Calu3 (cell line): ENCODE results near the gene CCDC93. TPM values are rescaled to one million over a fixed set of nuclear protein-coding genes. Genes with fewer than 3 reads are reported as not detected.

Experiments used
- BruUV-seq: library from RNA; stranded (reverse); fragments of 400-500 nt; replicated peaks from 2 replicates; lab custom pipeline; 2021; lab: Mats Ljungman, UMichigan
- CTCF ChIA-PET: fragments of 300-600 bp; sonication (Branson Sonifier 250); formaldehyde crosslinking; loops from one replicate; lab custom pipeline; 2022; ENCODE audit warnings: antibody characterized with exemption; lab: Charles Lee
- DNase-seq: peaks from one replicate; pipeline ENCODE4 v3.0.0; 2022
- H3K27ac Mint-ChIP-seq: one replicate; pipeline ENCODE4 v1.8.0; 2022; ENCODE audit warnings: mixed read lengths; ENCODE audit not compliant: unreplicated experiment
- H3K27me3 Mint-ChIP-seq: one replicate; pipeline ENCODE4 v1.8.0; 2022; ENCODE audit warnings: mixed read lengths; ENCODE audit not compliant: unreplicated experiment
- H3K36me3 Mint-ChIP-seq: one replicate; pipeline ENCODE4 v1.8.0; 2022; ENCODE audit warnings: mild to moderate bottlenecking, moderate library complexity, mixed read lengths; ENCODE audit not compliant: insufficient read depth, unreplicated experiment
- H3K4me1 Mint-ChIP-seq: one replicate; pipeline ENCODE4 v1.8.0; 2022; ENCODE audit warnings: mild to moderate bottlenecking, low read depth, mixed read lengths; ENCODE audit not compliant: unreplicated experiment
- H3K4me3 Mint-ChIP-seq: one replicate; pipeline ENCODE4 v1.8.0; 2022; ENCODE audit warnings: mild to moderate bottlenecking, low read depth, moderate library complexity, mixed read lengths; ENCODE audit not compliant: unreplicated experiment
- H3K9me3 Mint-ChIP-seq: one replicate; pipeline ENCODE4 v1.8.0; 2022; ENCODE audit warnings: low read depth, mixed read lengths; ENCODE audit not compliant: unreplicated experiment
- intact Hi-C: fragments of 100-400 bp; cut with micrococcal nuclease; formaldehyde crosslinking; loops from one replicate; pipeline ENCODE4 v1.10.0; 2022; ENCODE audit not compliant: unreplicated experiment
- total RNA-seq: library from RNA; stranded (reverse); gene quantifications from 2 replicates; pipeline ENCODE4 v1.2.3, GENCODE V29; 2022
- TF ChIP-seq, protein P1 (sequence below): fragments of 200-600 bp; IDR thresholded peaks from one replicate; pipeline ENCODE4 v1.8.0; 2022; ENCODE audit warnings: antibody characterized with exemption; ENCODE audit not compliant: unreplicated experiment

CCDC93 gene
- total RNA-seq, 1 experiment from 2014 or later, result 57.3 TPM

DNA sequence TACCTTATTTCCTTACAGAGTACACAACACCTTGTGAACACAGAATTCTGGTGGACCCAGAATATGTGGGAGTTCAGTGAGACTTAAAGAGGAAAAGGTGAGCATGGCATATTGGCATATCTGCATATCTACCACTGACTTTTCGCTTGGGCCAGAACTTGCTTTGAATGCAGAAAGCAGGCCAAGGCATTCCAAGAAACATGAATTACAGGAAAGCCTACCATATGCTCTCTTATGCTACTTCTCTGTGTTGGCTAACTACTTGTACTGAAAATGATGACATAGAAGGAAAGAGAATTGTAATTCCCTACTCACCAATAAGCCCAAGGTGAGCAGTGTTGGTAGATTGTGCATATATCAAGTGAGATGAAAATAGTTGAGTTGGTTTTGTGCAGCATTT, 31.4 kb upstream of the CCDC93 start:
- no TSS peak for BruUV-seq
- intact Hi-C loops, result loop anchor here (5.0 kb wide), 2 partner anchors 142 to 812 kb away; no protein-coding TSS in a partner anchor
- H3K27me3 Mint-ChIP-seq, result no peaks in the 10 kb centered on the region
- no peak overlapping the region for H3K27ac Mint-ChIP-seq
- TF ChIP-seq, protein P1, sequence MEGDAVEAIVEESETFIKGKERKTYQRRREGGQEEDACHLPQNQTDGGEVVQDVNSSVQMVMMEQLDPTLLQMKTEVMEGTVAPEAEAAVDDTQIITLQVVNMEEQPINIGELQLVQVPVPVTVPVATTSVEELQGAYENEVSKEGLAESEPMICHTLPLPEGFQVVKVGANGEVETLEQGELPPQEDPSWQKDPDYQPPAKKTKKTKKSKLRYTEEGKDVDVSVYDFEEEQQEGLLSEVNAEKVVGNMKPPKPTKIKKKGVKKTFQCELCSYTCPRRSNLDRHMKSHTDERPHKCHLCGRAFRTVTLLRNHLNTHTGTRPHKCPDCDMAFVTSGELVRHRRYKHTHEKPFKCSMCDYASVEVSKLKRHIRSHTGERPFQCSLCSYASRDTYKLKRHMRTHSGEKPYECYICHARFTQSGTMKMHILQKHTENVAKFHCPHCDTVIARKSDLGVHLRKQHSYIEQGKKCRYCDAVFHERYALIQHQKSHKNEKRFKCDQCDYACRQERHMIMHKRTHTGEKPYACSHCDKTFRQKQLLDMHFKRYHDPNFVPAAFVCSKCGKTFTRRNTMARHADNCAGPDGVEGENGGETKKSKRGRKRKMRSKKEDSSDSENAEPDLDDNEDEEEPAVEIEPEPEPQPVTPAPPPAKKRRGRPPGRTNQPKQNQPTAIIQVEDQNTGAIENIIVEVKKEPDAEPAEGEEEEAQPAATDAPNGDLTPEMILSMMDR, result no peak
- H3K9me3 Mint-ChIP-seq, result no peaks in the 10 kb centered on the region
- no peak for DNase-seq
- no peak overlapping the region for H3K4me3 Mint-ChIP-seq
- CTCF ChIA-PET, result interaction anchor here (2.0 to 2.1 kb wide), 2 partner anchors 16 to 40 kb away, joined by 7 to 13 read pairs; no protein-coding TSS in a partner anchor
- no peaks in the 10 kb centered on the region for H3K36me3 Mint-ChIP-seq
- peaks cover 59% of the 10 kb centered on the region for H3K4me1 Mint-ChIP-seq

DNA sequence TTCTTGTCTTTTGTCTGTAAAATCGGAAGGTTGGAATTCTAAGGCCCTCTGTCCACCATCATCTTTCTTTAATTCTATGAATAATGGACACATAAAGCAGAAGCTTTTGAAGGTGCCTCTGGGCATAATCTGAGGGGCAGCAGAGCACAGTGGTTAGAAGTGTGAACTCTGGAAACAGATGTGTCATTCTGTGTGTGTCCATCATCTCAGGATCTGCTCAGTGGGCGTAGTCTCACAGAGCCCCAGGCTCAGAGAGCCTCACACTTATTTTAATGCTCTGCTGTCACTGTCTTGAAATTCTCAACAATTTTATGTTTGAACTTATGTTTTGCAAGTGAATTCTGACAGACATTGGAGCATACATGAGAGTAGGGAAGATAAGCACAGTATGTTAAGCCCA, 31.0 kb upstream of the CCDC93 start:
- no peaks in the 10 kb centered on the region for H3K27me3 Mint-ChIP-seq
- TF ChIP-seq, protein P1, result no peak
- peaks cover 54% of the 10 kb centered on the region for H3K4me1 Mint-ChIP-seq
- DNase-seq, result no peak
- H3K27ac Mint-ChIP-seq, result peak overlapping the region; percentile 52
- no peak overlapping the region for H3K4me3 Mint-ChIP-seq
- H3K9me3 Mint-ChIP-seq, result no peaks in the 10 kb centered on the region
- BruUV-seq, result no TSS peak
- CTCF ChIA-PET, result no interaction called here
- H3K36me3 Mint-ChIP-seq, result no peaks in the 10 kb centered on the region
- intact Hi-C loops, result loop anchor here (5.0 kb wide), 2 partner anchors 142 to 812 kb away; no protein-coding TSS in a partner anchor

DNA sequence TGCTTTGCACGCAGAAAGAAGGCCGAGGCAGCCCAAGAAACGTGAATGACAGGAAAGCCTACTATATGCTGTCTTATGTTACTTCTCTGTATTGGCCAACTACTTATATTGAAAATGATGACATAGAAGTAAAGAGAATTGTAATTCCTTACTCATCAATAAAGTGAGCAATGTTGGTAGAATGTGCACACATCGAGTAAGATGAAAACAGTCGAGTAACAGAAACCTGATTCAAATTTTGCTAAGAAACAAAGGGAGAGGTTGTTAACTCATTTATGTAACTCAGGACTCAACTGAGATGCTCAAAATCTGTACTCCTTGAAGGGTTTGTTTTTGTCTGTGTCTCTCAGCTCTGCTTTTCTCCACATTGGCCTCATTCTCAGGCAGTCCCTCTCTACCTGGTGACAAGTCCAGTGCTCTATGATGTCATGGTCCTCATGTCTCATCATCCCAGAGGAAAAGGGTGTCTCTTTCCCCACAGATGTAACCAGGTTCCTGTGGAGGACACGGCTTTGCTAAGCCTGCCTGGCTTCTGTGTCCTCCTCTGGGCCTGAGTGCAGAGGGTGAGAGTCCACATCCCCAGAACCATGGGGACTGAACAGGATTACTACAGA, 30.3 kb upstream of the CCDC93 start:
- peaks cover 48% of the 10 kb centered on the region for H3K4me1 Mint-ChIP-seq
- CTCF ChIA-PET, result no interaction called here
- H3K9me3 Mint-ChIP-seq, result no peaks in the 10 kb centered on the region
- TF ChIP-seq, protein P1, result no peak
- intact Hi-C loops, result no loop called here
- no TSS peak for BruUV-seq
- no peak for DNase-seq
- H3K27ac Mint-ChIP-seq, result peak overlapping the region; percentile 52
- no peaks in the 10 kb centered on the region for H3K27me3 Mint-ChIP-seq
- no peak overlapping the region for H3K4me3 Mint-ChIP-seq
- H3K36me3 Mint-ChIP-seq, result no peaks in the 10 kb centered on the region

DNA sequence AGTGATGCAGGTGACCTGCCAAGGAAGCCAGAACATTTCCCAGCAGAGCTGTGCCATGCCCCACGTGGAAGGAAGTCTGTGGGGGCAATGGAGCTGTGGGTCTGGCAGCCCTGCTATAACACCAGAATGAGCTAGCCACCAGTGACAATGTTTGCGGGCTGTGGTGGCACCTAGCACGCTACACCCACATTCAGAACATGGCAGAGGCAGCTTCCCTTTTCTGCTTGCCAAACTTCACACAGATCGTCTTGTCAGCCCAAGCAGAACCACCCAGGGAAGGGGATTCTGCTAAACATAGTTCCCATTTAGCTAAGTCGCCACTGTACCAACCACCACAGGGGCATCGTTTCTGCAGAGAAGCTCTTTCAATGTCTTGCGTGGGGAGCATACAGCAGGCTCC, 27.0 kb upstream of the CCDC93 start:
- intact Hi-C loops, result no loop called here
- no TSS peak for BruUV-seq

More for the DNA sequence above, 27.0 kb upstream of the CCDC93 start:
- TF ChIP-seq, protein P1, result no peak
- H3K27ac Mint-ChIP-seq, result no peak overlapping the region
- no peak overlapping the region for H3K4me3 Mint-ChIP-seq
- no peak for DNase-seq
- no peaks in the 10 kb centered on the region for H3K27me3 Mint-ChIP-seq
- peaks cover 20% of the 10 kb centered on the region for H3K4me1 Mint-ChIP-seq
- H3K9me3 Mint-ChIP-seq, result peaks cover 4% of the 10 kb centered on the region
- CTCF ChIA-PET, result interaction anchor here (1.0 kb wide), 1 partner anchor 83 kb away, joined by 3 read pairs; no protein-coding TSS in a partner anchor
- H3K36me3 Mint-ChIP-seq, result no peaks in the 10 kb centered on the region
